Left kidney (tissue), 2 donors: ENCODE results near the gene DOCK11. TPM values are rescaled to one million over a fixed set of nuclear protein-coding genes. Genes with fewer than 3 reads are reported as not detected.
"Not testable (repeated sequence)": the region's sequence is repeated elsewhere in the genome, so short reads cannot be mapped to it uniquely, and the experiment has no call there.

Experiments
- DNase-seq: peaks from one replicate; pipeline ENCODE4 v3.0.0-alpha.2; 2013
- polyA plus RNA-seq: library from polyadenylated mRNA; unstranded; fragments of 120-200 nt; gene quantifications from one replicate; pipeline ENCODE4 v1.2.1, GENCODE V29; 2013; ENCODE audit not compliant: insufficient read length

The DOCK11 gene
- polyA plus RNA-seq, 1 donor = 21.8 TPM

DNA sequence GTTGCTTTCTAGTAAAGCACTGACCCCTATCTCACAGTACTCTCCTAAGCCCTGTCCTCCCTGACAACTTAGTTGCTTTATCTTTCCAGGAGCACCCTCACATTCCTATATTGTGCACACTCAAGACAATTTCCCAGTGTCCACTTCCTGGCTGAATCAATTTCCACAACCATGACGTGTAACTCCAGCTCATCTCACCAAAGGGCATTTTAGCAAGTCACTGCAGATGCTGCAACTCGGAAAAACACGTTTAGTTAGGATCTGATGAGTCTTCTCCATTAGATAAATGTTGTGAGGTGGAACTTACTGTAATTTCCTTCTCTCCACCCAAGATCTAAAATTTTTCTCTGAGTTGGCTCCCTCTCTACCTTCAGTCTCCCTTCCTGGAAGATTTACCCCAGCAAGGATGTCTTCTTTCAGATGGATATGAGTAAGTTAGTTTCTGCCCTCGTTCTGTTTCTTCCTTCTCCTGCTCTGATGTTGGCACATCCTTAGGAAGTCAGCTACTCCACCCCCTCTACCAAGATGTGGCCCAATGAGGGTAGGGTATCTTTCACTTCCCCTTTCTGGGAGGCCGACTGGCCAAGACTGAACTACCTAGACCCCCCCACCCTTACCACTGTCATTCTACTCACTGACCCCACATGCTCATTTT lies 203.0 kb downstream of the DOCK11 start:
- DNase-seq = no peak

DNA sequence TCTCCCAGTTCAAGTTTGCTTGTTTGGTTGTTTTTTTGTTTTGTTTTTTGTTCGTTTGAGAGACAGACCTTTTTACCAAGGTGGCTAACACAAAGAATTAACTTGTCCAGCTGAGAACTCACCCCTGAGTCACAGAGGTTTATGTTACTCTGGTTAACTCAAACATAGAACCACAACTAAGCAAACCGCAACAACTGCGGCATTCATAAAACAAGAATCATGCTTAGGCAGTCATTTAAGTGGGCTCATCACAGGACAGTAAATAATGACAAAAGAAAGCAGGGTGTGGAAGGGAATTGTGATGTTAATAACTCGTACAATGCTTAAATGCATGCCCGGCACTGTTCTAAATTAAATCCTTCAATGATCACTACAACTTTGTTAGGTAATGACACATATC lies 207.1 kb downstream of the DOCK11 start:
- DNase-seq = no peak

DNA sequence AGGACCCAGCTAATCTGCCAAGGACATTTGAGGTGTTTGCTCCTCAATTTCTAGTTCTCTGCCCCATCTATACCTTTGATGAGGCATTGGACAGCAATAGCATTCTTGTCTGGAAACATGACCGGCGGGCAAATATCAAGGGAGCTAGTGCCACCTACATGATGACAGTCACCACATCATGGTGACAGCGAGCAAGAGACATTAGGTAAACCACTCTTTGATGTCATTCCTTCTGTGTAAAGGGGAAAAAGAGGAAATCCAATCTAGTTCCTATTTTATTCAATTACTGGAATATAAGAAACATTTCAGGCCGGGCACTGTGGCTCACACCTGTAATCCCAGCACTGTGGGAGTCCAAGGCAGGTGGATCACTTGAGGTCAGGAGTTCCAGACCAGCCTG lies 211.1 kb downstream of the DOCK11 start:
- DNase-seq = no peak

DNA sequence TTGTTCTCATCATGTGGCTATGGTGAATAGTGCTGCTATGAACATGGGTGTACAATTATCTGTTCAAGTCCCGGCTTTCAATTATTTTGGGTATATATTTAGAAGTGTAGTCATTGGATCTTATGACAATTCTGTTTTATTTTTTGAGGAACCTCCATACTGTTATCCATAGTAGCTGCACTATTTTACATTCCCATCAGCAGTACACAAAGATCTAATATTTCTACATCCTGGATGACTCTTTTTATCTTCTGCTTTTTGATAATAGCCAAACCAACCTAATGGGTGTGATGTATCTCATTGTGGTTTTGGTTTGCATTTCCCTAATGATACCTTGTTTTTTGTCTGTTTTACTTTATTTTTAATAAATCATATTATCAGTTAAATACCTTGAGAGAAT lies 218.9 kb downstream of the DOCK11 start:
- DNase-seq = no peak

DNA sequence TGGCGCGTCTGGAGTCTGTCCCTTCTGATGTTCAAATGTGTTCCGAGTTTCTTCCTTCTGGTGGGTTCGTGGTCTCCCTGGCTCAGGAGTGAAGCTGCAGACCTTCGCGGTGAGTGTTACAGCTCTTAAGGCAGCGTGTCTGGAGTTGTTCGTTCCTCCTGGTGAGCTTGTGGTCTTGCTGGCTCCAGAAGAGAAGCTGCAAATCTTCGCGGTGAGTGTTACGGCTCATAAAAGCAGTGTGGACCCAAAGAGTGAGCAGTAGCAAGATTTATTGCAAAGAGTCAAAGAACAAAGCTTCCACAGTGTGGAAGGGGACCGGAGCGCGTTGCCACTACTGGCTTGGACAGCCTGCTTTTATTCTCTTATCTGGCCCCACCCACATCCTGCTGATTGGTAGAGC lies 220.3 kb downstream of the DOCK11 start:
- not testable (repeated sequence) for DNase-seq

DNA sequence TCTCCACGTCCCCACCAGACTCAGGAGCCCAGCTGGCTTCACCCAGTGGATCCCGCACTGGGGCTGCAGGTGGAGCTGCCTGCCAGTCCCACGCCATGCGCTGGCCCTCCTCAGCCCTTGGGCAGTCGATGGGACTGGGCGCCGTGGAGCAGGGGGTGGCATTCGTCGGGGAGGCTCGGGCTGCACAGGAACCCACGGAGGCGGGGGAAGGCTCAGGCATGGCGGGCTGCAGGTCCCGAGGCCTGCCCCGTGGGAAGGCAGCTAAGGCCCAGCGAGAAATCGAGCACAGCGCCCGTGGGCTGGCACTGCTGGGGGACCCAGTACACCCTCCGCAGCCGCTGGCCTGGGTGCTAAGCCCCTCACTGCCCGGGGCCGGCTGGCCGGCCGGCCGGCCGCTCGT lies 221.2 kb downstream of the DOCK11 start:
- not testable (repeated sequence) for DNase-seq

DNA sequence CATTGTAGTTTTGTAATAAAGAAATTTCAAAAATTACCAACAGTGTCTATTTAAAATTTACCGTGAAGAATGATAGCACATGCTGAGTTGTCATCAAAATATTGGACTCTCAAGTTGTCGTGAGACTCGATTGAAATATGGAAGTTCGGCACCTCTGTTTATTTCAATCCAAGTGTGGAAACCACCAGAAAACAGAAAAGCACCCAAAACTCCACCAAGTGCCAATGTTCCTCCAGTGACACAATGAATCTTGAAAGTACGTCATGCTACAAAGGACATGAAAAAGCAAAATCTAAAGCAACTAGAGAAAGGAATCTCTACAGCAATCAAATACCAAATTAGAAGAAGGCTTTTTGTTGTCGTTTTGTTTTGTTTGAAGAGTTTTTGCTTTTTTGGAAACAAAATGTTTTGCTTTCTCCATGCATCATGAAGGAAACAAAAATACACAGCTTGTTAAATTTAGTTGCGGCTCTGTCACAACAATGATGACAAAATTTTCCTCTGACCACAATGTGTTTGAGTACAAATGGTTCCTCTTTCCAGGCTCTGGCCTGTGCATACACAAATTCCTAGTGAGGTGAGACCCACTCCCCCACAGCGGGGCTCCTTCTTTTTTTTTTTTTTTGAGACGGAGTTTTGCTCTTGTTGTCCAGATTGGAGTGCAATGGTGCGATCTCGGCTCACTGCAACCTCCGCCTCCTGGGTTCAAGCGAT lies 222.2 kb downstream of the DOCK11 start:
- DNase-seq = no peak

DNA sequence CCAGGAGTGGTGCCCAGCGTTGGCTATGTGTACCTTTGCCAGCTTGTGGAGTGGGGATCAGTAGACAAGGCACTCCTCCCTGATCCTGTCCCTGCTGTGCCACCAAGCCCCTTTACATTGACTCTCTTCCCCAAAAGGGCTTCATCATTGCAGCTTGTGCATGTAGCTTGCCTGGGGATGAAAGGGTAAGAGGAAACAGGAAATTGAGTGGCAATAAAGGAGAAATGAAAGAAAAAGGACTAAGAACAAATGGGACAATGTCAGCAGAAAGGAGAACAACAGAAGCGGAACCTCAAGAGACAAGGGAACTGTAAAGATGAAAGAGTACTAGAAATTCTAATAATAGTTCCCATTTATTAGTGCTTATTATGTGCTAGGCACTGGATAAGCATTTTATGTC lies 223.1 kb downstream of the DOCK11 start:
- no peak for DNase-seq

DNA sequence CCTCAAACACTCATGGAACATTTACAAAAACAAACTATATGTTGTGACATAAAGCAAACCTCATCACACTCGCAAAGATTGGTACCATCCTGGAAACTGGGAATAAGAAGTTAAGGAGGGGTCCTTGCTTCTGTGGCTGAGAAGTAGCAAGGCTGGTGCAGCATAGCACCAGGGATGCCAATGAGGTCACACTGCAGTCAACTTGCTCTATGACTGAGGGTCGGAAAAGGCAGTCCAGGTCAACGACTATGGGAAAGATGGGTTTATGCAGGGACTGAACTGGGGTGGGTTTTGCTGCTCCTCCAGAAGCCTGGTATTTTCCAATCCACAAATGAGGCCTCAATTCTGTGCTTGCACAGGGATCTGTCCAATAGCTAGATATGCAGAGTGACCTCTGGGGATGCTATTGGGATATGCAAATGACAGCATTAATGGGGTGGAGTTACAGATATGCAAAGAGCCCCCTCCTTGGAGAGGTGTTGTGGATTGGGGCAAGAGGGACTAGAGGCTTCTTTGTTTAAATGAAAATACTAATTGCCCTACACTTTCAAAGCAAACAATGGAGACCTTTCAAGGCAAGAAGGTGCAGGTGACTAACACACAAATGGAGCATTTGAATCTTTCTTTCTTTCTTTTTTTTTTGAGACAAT lies 224.6 kb downstream of the DOCK11 start:
- no peak for DNase-seq

DNA sequence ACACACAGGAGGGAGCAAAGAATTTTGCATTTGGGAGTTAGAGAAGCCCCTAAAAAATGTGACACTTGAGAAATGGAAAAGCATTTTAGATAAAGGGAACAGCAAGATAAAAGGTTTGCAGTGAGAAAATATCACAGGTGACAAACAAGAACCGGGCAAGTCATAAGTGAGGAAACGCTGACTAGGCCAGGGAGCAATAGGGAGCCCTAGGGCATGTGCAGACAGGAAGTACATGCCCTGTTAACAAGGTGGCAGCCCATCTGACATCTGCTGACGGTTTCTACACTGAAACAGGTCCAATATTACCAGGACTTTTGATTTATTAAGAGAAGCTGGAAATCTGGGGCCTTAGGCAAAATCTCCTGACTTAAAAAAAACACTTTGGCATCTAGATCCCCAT lies 227.8 kb downstream of the DOCK11 start:
- DNase-seq = no peak

DNA sequence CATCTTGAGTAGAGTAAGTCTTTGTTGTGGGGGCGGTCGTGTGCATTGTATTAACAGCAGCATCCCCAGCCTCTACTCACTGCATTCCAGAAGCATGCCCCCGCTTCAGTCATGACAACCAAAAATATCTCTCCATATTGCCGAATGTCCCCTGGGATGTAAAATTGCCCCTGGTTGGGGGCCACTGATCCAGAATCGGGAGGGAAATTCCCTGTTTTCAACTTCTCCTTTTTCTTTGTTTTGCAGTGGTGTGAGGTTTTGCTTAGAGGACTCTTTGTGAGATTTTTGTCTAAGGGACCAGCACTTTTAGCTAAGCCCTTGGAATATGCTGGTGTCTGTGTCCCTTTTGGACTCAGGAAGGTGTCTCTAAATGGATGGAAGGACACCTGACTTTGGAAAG lies 228.8 kb downstream of the DOCK11 start:
- DNase-seq = no peak

DNA sequence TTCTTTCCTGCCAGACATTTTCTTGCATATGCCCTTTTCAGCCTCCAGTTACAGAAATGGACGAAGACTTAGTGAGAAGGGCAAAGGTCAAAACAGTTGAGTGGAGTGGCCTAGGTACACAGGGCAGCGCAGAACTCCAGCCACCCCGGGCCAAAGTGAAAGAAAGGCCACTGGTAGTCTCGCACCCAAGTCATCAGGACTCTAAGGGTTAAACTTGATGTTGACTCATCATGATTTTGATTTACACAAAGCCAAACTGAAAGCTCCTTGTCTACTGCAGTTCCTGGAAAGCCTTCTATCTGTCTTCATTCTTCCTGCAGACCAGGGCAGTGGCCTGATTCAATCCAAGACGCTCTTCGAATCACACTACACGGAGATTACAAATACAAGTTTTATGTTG lies 229.2 kb downstream of the DOCK11 start:
- no peak for DNase-seq

DNA sequence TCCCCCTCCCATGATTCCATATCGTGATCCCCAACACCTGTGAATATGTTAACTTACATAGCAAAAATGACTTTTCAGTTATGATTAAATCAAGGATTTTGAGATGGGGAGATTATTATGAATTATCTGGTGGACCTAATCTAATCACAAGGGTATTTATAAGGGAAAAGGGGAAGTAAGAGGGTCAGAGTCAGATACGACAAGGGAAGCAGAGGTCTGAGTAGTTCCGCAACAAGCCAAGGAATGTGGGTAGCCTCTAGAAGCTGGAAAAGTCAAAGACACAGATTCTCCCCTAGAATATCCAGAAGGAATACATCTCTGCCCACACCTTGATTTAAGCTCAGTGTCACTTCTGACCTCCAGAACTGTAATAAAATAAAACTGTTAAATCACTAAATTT lies 230.8 kb downstream of the DOCK11 start:
- DNase-seq = no peak

DNA sequence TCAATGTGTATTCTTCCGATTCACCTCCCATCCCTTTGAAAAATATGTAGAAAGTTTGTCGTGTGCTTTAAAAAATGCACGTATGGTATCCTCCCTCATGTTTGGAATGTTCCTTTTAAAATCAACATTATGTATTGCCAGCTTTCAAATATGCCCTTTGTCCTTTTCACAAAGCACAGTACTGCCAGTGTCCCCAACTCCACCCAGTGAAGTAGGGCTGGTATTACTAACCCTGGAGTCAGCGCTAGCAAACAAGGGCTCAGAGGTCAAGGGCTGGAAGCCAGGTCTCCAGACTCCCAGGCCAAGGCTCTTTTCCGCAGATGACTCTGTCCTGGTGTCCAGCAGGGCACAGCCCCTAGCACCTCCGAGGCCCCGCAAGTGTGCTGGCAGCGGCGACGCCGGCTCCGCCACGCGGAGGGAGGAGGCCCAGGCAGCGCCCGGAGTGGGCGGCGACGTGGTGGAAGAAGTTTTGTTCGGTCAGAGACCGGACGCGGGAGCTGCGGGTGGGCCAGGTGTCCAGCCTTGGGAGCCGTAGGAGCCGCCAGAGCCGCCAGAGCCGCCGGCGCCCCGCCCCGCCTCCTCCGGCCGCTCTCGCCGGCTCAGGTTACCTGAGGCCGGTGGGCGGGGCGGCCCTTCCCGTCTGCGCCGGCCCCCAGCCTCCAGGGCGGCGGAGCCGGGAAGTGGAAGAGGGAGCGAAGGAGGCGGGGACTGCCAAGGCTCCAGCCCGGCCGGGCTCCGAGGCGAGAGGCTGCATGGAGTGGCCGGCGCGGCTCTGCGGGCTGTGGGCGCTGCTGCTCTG lies 231.5 kb downstream of the DOCK11 start, which contains the start of gene IL13RA1:
TSS of gene IL13RA1 (plus strand) at position 720 of the 799 bp plus-strand sequence. CDS start at position 753, 33 bp downstream.
- peak; percentile 80 for DNase-seq

DNA sequence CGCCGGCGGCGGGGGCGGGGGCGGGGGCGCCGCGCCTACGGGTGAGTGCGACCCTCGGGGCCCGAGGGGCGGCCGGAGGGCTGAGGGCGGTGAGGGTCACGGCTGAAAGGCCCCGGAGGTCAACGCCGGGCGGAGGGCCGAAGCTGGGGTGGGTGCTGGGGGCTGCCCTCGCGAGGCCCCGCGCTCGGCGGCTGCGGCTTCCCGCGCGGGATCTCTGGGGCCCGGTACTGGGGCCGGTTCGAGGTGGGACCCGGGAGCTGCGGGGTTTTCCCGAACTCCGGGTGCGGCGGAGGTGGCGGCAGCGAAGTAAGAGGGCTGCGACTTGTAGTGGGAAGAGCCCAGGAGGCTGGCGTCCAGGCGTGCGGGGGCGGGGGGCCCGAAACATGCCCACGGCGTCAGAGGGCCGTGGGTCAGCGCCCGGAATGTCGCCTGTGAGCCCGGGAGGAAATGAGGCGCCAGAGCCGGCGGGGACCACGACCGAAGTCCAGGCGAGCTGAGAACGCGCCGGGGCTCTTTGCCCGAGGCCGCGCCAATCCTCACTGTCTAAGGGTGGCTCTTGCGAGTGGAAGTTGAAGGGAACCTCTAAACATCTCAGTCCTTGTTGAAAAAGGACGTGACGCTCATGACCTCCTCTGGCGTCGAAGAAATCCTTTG lies 232.2 kb downstream of the DOCK11 start:
- no peak for DNase-seq

DNA sequence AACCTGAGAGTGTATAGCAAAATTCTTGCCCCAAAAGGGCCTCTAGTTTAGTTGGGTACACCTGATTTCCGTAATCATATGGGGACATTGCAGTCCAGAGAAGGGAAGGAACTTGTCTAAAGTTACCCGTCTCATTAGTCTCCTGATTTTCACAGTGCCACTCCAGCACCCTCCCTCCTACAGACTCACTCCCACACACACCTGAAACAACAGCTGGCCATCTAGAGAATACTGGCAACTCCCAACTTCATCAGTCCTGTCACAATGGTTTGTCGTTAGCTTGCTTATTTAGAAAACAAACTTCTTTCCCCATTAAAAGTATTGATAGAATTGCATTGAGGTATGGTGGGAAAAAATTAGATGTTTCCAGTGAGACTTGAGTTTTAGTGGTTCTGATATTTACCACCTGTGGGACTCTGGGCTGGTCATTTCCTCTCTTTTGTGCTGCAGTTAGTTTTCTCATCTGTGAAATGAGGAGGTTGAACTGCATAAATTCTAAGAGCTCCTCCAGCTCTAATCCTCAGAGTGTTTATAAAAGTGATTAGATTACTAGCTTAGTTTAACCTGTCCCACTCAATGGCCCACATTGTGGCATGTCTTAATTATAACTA lies 233.5 kb downstream of the DOCK11 start:
- DNase-seq = peak; percentile 57

DNA sequence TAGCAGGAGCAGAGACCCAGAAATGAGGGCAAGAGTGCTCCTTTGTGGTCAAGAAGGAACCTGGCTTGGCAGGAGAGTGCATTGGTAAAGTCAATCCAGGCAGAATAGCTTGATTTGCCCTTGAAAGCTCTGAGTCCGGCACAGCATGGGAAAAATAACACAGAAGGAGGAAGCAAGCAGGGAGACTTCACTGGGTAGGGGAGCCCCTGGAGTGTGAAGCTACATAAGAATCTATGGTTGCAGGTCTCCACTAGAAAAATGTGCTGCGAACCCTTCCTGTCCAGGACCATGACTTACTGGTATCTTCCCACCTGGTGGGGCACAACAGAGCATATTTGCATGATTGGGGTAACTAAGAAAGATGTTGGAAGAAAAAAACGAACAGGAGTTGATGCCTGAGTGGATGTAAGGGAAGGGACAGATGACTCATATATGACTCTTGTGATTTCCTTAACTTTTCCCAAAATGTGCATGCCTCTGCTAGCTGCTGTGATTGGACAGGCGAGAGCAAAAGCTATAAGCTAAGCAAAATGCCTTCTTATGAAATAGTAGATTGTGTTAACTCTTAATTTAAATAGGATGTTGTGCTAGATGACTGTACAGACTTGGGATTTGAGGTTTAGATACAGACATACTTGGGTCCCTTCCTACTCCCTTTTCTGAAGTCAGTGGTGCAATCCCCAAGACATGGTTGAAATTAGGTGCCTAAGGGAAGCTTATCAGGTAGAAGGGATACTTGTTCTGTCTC lies 235.1 kb downstream of the DOCK11 start:
- DNase-seq = no peak

DNA sequence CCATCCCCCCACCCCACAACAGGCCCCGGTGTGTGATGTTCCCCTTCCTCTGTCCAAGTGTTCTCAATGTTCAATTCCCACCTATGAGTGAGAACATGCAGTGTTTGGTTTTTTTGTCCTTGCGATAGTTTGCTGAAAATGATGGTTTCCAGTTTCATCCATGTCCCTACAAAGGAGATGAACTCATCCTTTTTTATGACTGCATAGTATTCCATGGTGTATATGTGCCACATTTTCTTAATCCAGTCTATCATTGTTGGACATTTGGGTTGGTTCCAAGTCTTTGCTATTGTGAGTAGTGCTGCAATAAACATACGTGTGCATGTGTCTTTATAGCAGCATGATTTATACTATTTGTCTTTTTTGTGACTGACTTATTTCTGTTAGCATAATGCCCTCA lies 236.9 kb downstream of the DOCK11 start:
- DNase-seq = not testable (repeated sequence)

DNA sequence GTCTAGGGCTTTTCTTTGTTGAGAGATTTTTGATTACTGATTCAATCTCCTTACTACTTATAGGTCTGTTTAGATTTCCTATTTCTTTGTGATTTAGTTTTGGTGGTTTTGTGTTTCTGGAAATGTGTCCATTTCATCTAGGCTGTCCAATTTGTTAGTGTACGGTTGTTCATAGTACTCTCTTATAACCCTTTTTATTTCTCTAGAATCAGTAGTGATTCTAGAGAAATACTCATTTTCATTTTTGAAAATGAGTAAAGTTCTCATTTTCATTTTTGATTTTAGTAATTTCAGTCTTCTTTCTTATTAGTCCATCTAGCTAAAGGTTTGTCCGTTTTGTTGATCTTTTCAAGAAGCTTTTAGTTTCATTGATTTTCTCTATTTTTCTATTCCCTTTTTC lies 239.3 kb downstream of the DOCK11 start:
- DNase-seq = no peak
